COLO668 (cell line): ENCODE measurements around the gene NUDT19.

ENCODE experiments used
- DNase-seq: peaks from one replicate; lab custom pipeline; 2025; ENCODE audit not compliant: unreplicated experiment; lab: John Stamatoyannopoulos, UW

Gene NUDT19

GRCh38 chr19:32757189-32757588 is 65.6 kb downstream of the NUDT19 start:
- no peak for DNase-seq
